ENCODE data around the gene SLC17A2. TPM values are rescaled to one million over a fixed set of nuclear protein-coding genes. Genes with fewer than 3 reads are reported as not detected.
A peak's percentile ranks its signal among the peaks of the same experiment; 100 is the strongest.
"Not testable (repeated sequence)": the region's sequence is repeated elsewhere in the genome, so short reads cannot be mapped to it uniquely, and the experiment has no call there.

Gene SLC17A2
- total and polyA plus RNA-seq, 9 donors = 0.09 to 0.11 TPM; not detected in 7

GRCh38 chr6:25939593-25939992, 9.1 kb upstream of the SLC17A2 start:
- no peak overlapping the region for H3K4me3 ChIP-seq (ENCODE audit: low read length)
- WGBS (ENCODE audit: insufficient coverage) = no CpG with 5 or more reads among the region's 2 CpGs
- no peaks in the 10 kb centered on the region for H3K27me3 ChIP-seq (ENCODE audit: control insufficient read depth, insufficient read depth, low read length)
- H3K9me3 ChIP-seq (replicated peaks; ENCODE audit: control insufficient read depth, low read depth, low read length) = no peaks in the 10 kb centered on the region
- no peaks in the 10 kb centered on the region for H3K4me1 ChIP-seq (ENCODE audit: control insufficient read depth, insufficient read depth, low read length)
- H3K27ac ChIP-seq (ENCODE audit: low read length) = no peak overlapping the region
- DNase-seq = no peak
- no peaks in the 10 kb centered on the region for H3K36me3 ChIP-seq (ENCODE audit: control insufficient read depth, insufficient read depth, low read length)

- Histone ChIP-seq H3K27me3 (ENCODE audit: control insufficient read depth, insufficient read depth, low read length) (no peaks in the 10 kb centered on the region), H3K4me1 (ENCODE audit: control insufficient read depth, insufficient read depth, low read length) (no peaks in the 10 kb centered on the region), H3K9me3 (replicated peaks; ENCODE audit: control insufficient read depth, low read depth, low read length) (no peaks in the 10 kb centered on the region), H3K4me3 (ENCODE audit: low read length) (no peak overlapping the region), H3K36me3 (ENCODE audit: control insufficient read depth, insufficient read depth, low read length) (no peaks in the 10 kb centered on the region), H3K27ac (ENCODE audit: low read length) (no peak overlapping the region)
- no peak for DNase-seq
- WGBS (ENCODE audit: insufficient coverage) = 100% methylated on average over 3 of the region's 5 CpGs
Observed at GRCh38 chr6:25935953-25936352, 5.5 kb upstream of the SLC17A2 start.

- 73% methylated on average over 1 of the region's 3 CpGs for WGBS (ENCODE audit: insufficient coverage)
- H3K36me3 ChIP-seq (ENCODE audit: control insufficient read depth, insufficient read depth, low read length) = no peaks in the 10 kb centered on the region
- no peaks in the 10 kb centered on the region for H3K4me1 ChIP-seq (ENCODE audit: control insufficient read depth, insufficient read depth, low read length)
- no peaks in the 10 kb centered on the region for H3K27me3 ChIP-seq (ENCODE audit: control insufficient read depth, insufficient read depth, low read length)
- no peak for DNase-seq
- H3K4me3 ChIP-seq (ENCODE audit: low read length) = no peak overlapping the region
- no peaks in the 10 kb centered on the region for H3K9me3 ChIP-seq (replicated peaks; ENCODE audit: control insufficient read depth, low read depth, low read length)
- no peak overlapping the region for H3K27ac ChIP-seq (ENCODE audit: low read length)
Observed at GRCh38 chr6:25934735-25935313, 4.3 kb upstream of the SLC17A2 start.

GRCh38 chr6:25934156-25934555, 3.7 kb upstream of the SLC17A2 start:
- no peak overlapping the region for H3K4me3 ChIP-seq (ENCODE audit: low read length)
- H3K9me3 ChIP-seq (replicated peaks; ENCODE audit: control insufficient read depth, low read depth, low read length) = no peaks in the 10 kb centered on the region
- no peak overlapping the region for H3K27ac ChIP-seq (ENCODE audit: low read length)
- no peaks in the 10 kb centered on the region for H3K36me3 ChIP-seq (ENCODE audit: control insufficient read depth, insufficient read depth, low read length)
- no peaks in the 10 kb centered on the region for H3K4me1 ChIP-seq (ENCODE audit: control insufficient read depth, insufficient read depth, low read length)
- no peak for DNase-seq
- H3K27me3 ChIP-seq (ENCODE audit: control insufficient read depth, insufficient read depth, low read length) = no peaks in the 10 kb centered on the region
- WGBS (ENCODE audit: insufficient coverage) = 86% methylated on average over 1 of the region's 2 CpGs

GRCh38 chr6:25931411-25931709, 869 bp upstream of the SLC17A2 start:
- H3K4me3 ChIP-seq (ENCODE audit: low read length) = no peak overlapping the region

GRCh38 chr6:25929785-25930184, 706 bp downstream of the SLC17A2 start:
- H3K4me3 ChIP-seq (ENCODE audit: low read length); H3K27ac ChIP-seq (ENCODE audit: low read length); H3K4me1 ChIP-seq (ENCODE audit: control insufficient read depth, insufficient read depth, low read length); H3K9me3 ChIP-seq (replicated peaks; ENCODE audit: control insufficient read depth, low read depth, low read length); H3K36me3 ChIP-seq (ENCODE audit: control insufficient read depth, insufficient read depth, low read length); H3K27me3 ChIP-seq (ENCODE audit: control insufficient read depth, insufficient read depth, low read length); DNase-seq: not testable (repeated sequence)
- WGBS (ENCODE audit: insufficient coverage) = 92% methylated on average over 12 of the region's 12 CpGs

More at GRCh38 chr6:25931411-25931709, 869 bp upstream of the SLC17A2 start:
- H3K9me3 ChIP-seq (replicated peaks; ENCODE audit: control insufficient read depth, low read depth, low read length) = no peaks in the 10 kb centered on the region
- no CpG with 5 or more reads among the region's 1 CpG for WGBS (ENCODE audit: insufficient coverage)
- DNase-seq = no peak
- no peaks in the 10 kb centered on the region for H3K27me3 ChIP-seq (ENCODE audit: control insufficient read depth, insufficient read depth, low read length)
- no peaks in the 10 kb centered on the region for H3K36me3 ChIP-seq (ENCODE audit: control insufficient read depth, insufficient read depth, low read length)
- H3K27ac ChIP-seq (ENCODE audit: low read length) = no peak overlapping the region
- no peaks in the 10 kb centered on the region for H3K4me1 ChIP-seq (ENCODE audit: control insufficient read depth, insufficient read depth, low read length)

- no peaks in the 10 kb centered on the region for H3K27me3 ChIP-seq (ENCODE audit: control insufficient read depth, insufficient read depth, low read length)
- no peak overlapping the region for H3K4me3 ChIP-seq (ENCODE audit: low read length)
- H3K4me1 ChIP-seq (ENCODE audit: control insufficient read depth, insufficient read depth, low read length) = no peaks in the 10 kb centered on the region
- no peak overlapping the region for H3K27ac ChIP-seq (ENCODE audit: low read length)
- no peaks in the 10 kb centered on the region for H3K9me3 ChIP-seq (replicated peaks; ENCODE audit: control insufficient read depth, low read depth, low read length)
- DNase-seq = no peak
- no CpG with 5 or more reads among the region's 4 CpGs for WGBS (ENCODE audit: insufficient coverage)
- no peaks in the 10 kb centered on the region for H3K36me3 ChIP-seq (ENCODE audit: control insufficient read depth, insufficient read depth, low read length)
Observed at GRCh38 chr6:25928562-25929324, 1.7 kb downstream of the SLC17A2 start.

- no peak overlapping the region for H3K4me3 ChIP-seq (ENCODE audit: low read length)
- H3K36me3 ChIP-seq (ENCODE audit: control insufficient read depth, insufficient read depth, low read length) = no peaks in the 10 kb centered on the region
- H3K4me1 ChIP-seq (ENCODE audit: control insufficient read depth, insufficient read depth, low read length) = no peaks in the 10 kb centered on the region
- no peak overlapping the region for H3K27ac ChIP-seq (ENCODE audit: low read length)
- no peaks in the 10 kb centered on the region for H3K9me3 ChIP-seq (replicated peaks; ENCODE audit: control insufficient read depth, low read depth, low read length)
- WGBS (ENCODE audit: insufficient coverage) = 45% methylated on average over 1 of the region's 2 CpGs
- no peaks in the 10 kb centered on the region for H3K27me3 ChIP-seq (ENCODE audit: control insufficient read depth, insufficient read depth, low read length)
- DNase-seq = peak; percentile 54
Observed at GRCh38 chr6:25927756-25928216, 2.7 kb downstream of the SLC17A2 start.

- Histone ChIP-seq H3K27me3 (ENCODE audit: control insufficient read depth, insufficient read depth, low read length) (no peaks in the 10 kb centered on the region), H3K4me3 (ENCODE audit: low read length) (no peak overlapping the region), H3K27ac (ENCODE audit: low read length) (no peak overlapping the region), H3K36me3 (ENCODE audit: control insufficient read depth, insufficient read depth, low read length) (no peaks in the 10 kb centered on the region), H3K9me3 (replicated peaks; ENCODE audit: control insufficient read depth, low read depth, low read length) (no peaks in the 10 kb centered on the region), H3K4me1 (ENCODE audit: control insufficient read depth, insufficient read depth, low read length) (no peaks in the 10 kb centered on the region)
- DNase-seq = no peak
- whole genome bisulfite sequencing (ENCODE audit: insufficient coverage) = no CpG with 5 or more reads among the region's 2 CpGs
Observed at GRCh38 chr6:25927178-25927577, 3.3 kb downstream of the SLC17A2 start.

GRCh38 chr6:25925876-25926275, 4.6 kb downstream of the SLC17A2 start:
- Histone ChIP-seq H3K9me3 (replicated peaks; ENCODE audit: control insufficient read depth, low read depth, low read length) (no peaks in the 10 kb centered on the region), H3K4me3 (ENCODE audit: low read length) (no peak overlapping the region), H3K4me1 (ENCODE audit: control insufficient read depth, insufficient read depth, low read length) (no peaks in the 10 kb centered on the region), H3K27ac (ENCODE audit: low read length) (no peak overlapping the region), H3K36me3 (ENCODE audit: control insufficient read depth, insufficient read depth, low read length) (no peaks in the 10 kb centered on the region), H3K27me3 (ENCODE audit: control insufficient read depth, insufficient read depth, low read length) (no peaks in the 10 kb centered on the region)
- no CpG with 5 or more reads among the region's 1 CpG for WGBS (ENCODE audit: insufficient coverage)
- DNase-seq = no peak
